Raji (cell line): ENCODE results near the gene TFCP2L1.

Experiments
- POLR2A ChIP-seq: IDR thresholded peaks from 2 replicates; pipeline ENCODE4 v1.6.1; 2011; ENCODE audit warnings: low read depth, low read length, control low read depth; ENCODE audit not compliant: insufficient read depth

The TFCP2L1 gene

DNA sequence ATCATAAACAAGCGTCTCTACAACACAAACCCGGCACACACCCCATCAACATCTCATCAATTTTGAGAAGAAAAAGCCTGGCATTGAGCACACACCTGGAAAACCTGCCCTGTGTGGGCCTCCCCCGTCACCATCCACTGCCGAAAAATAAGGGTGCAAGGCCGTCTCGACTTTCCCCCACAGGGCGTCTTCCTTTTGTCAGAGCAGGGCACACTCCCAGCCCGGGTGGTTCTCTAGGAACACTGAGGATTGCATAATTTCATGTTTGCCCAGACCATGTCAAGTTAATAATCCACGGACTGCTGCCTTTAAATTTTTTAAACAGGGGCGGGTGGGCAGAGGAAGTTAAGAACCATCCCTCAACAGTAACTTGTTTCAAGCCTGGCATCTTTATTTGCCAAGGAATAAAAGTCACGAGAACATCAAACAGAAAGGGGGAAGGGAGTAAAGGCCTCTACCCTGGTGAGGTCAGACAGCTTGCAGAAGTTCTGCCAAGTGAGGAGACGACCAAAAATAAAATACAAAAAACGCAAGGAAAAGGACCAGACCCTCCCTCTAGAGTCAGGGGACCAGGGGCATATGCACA is 2.1 kb downstream of the TFCP2L1 start:
- TF ChIP-seq POLR2A, result no peak

DNA sequence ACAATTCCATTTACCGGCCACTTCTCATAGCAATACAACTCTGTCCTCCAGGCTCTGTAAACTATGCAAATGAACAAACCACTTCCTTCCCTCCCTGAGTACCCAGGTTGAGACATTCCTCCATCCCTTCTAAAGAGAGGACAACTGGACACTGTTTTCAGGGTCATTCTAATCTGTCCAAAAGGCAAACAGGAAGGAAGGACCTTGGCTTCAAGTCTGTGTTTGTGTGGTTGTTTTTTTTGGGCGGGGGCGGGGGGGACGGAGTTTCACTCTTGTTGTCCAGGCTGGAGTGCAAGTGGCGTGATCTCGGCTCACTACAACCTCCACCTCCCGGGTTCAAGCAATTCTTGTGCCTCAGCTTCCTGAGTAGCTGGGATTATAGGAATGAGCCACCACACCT is 3.3 kb downstream of the TFCP2L1 start:
- no peak for TF ChIP-seq POLR2A

DNA sequence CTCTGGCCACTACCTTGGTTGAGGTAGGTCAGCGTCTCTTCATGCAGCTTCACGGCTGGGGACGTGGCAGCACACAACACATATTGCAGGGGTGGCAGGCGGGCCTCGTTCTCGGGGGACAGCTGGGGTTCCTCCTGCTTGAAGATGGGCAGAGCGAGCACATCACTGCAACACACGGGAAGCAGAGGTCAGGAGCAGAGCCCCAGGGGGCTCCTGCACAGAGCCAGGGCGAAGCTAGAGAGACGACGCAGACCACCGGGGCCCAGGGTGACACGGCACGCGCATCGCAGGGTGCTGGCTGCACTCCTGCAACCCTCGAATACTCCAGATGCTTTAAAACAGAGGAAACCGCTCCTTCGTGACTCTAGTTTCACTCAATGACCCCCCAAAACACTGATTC is 3.9 kb downstream of the TFCP2L1 start:
- no peak for TF ChIP-seq POLR2A

DNA sequence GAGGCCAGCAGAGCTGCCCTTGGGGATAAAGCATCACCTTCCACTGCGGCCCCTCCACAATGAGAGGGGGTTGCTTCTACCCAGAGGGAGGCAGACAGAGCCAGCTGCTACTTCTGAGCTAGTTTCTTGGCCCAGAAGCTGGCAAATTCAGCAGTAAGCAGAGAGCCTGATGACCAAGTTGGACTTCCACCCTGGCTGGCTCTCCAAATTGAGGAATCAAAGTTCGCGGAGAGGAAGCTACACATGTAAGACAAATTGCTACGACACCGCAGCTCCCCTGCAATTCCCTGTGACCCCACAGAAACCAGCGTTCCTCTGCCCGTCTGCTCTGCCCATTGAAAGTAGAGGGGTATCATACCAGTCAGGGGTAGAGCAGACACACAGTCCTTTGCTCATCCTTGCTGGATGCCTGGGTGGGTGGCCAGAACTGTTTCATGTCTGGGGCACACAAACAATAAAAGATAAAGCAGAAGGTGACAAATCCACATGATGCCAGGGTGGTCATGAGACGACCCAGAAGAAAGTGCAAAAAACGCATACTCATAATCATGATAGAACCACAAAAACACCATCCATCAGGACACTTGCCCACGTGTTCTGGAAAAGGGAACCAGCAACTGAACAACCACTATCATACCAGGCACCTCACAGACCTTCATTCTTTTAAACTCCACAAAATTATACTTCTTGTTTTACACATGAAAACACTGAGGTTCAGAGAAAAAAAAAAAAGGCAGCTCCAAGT is 5.4 kb downstream of the TFCP2L1 start:
- TF ChIP-seq POLR2A, result no peak

DNA sequence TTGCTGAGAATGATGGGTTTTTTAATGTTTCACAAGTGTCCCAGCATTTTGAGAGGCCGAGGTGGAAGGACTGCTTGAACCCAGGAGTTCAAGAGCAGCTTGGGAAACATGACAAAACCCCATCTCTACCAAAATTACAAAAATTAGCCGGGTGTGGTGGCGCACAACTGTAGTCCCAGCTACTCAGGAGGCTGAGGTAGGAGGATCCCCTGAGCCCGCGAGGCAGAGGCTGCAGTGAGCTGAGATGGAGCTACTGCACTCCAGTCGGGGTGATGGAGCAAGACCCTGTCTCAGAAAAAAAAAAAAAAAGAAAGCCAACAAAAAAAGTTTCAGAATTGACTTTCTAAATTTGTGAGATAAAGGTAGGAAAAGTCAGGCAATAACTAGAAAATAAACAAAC is 8.7 kb downstream of the TFCP2L1 start:
- no peak for TF ChIP-seq POLR2A

DNA sequence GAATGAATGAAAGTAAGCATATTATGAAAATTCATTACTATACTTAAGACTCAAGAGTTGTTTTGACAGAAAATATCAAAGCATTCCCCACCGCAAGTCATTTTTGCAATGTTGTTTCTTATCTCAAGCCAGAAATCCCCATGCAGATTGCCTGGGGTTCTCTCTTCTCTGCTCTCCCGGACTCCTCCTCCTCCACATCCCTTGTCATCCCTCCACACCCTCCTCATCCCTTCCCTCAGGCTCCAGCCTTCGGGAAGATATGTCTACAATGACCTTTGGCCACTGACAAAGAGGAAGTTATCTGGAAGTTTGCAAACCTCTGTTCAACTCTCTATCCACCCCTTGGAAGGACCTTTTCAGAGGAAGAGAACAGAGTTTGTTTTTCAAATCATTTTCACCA is 11.9 kb downstream of the TFCP2L1 start:
- TF ChIP-seq POLR2A, result no peak

DNA sequence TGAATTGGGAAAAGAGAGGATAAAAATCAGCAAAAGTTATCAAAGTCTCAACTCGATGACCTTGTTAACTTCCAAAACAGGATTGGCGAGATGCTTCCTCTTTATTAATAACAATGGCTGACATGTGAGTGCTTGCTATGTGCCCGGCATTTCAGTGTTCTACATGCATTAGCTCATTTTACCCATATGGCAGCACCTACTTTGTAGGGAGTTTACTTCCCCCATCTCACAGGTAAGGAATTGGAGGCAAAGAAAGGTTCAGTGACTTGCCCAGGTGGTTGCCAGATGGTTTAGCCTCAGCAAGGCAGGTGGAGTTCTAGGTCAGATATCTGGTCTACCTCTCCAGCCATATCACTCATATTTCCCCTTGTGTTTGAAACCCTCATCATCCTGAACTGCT is 12.4 kb downstream of the TFCP2L1 start:
- TF ChIP-seq POLR2A, result no peak

DNA sequence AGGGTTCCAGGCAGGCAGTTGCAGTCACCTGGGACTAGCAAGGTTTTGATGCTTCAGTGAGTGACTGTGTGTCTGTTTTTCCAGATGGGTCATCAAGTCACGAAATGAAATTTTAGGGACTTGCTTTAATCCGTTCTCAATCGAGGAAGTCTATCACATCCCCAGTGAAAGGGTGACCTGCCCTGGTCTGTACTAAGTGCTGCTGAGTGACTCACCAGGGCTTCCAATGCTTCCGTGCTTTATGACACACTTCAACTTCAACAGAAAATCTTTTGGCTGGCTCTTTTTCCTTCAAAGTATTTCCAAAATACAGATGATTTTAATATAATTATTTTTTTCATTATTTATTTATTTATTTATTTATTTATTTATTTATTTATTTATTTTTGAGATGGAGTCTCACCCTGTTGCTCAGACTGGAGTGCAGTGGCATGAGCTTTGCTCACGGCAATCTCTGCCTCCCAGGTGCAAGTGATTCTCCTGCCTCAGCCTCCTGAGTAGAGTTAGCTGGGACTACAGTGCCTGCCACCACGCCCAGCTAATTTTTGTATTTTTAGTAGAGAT is 18.4 kb downstream of the TFCP2L1 start:
- TF ChIP-seq POLR2A, result no peak

DNA sequence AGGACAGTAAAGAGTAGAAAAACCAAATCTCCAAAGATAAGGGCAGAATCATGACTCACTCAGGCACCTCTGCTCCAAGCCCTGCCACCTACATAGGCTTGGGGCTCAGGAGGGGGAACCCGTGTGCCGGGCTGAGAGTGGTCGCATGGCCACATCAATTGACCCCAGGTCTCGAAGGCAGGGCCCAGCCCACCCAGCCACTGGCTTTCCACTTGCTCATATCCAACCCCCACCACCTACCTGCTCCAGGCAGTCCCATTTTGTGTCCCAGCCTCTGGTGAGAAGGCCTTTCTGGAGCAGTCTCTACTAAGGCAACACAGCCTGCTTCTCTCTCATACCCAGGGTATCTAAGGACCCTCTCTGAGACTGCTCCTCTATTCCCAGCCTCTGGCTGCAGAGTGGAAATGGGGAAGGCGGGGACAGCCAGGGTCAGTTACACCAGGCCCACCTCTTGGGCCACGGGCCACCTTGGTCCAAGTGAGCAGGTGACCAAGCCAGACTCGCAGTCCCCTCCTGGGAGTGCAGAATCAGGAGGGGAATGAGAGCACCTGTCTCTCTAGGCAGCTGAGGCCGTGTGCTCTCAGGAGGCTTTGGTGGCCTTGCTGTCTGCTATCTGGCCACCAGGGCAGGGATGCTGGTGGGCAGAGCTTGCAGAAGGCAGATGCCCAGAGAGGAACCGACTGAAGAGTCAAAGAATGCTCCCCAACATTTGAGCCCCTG is 20.8 kb downstream of the TFCP2L1 start:
- no peak for TF ChIP-seq POLR2A

DNA sequence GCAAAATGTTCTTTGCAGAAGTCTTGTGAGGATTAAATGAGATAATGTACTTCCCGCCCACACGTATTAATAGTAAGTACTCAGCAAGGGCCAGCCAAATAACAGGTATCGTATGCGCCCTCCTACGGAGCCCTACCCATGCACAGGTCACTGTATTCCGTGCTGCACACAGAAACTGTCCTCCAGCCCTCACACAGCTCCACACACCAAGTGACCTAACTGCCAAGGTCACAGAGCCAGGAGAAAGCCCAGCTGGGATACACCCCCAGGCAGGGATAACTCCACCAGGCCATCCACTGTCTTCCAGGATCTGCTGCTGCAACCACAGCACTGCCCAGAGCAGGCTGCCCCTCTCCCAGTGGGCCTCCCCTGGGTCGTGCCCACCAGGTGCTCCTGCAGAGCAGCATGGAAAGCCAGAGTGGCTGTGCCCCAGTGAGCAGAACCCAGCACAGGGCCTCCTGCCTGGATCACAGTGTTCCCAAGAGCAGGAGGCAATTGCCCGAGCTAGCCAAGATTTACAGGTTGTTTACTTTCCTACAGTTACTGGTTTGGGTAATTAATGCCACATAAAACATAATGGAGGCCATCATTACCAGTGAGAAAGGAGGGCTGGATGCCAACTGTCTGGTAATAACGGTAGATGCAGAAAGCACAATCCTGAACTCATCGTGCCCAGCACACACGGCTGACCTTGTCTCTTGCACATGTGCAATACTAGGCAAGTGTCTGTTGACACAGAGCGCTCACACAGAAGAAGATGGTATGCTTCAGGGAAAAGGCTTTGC is 24.4 kb downstream of the TFCP2L1 start:
- TF ChIP-seq POLR2A, result no peak

DNA sequence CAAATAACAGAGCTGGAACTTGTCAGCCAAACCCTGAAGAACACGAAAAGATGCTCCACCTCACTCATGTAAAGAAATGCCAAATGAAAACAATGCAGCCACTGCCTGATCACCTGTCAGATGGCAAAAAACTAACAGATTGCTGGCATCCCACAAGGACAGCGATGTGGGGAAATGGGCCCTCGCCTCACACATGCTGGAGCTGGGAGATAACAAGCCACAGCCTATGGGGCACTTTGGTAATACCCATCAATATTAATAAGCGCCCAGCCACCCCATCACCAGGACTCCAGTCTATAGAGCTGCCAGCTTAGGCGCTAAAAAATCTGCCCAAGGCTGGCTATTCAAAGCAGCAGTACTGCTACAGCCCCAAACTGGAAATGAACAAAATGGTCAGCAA is 27.0 kb downstream of the TFCP2L1 start:
- TF ChIP-seq POLR2A, result no peak

DNA sequence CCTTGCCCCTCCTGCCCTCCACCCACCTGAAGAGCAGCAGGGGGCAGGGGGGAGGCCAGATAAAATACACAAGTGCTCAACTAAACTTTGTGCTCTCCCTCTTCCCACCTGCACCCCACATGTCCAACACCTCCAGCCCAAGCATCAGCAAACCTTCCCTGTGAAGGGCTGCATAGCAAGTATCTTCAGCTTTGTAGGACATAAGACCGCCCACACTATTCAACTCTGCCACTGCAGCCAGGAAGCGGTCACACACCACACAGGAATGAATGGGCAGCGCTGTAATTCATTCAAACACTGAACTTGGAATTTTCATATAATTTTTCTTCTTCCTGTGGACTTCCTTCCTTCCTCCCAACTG is 27.5 kb downstream of the TFCP2L1 start:
- no peak for TF ChIP-seq POLR2A

DNA sequence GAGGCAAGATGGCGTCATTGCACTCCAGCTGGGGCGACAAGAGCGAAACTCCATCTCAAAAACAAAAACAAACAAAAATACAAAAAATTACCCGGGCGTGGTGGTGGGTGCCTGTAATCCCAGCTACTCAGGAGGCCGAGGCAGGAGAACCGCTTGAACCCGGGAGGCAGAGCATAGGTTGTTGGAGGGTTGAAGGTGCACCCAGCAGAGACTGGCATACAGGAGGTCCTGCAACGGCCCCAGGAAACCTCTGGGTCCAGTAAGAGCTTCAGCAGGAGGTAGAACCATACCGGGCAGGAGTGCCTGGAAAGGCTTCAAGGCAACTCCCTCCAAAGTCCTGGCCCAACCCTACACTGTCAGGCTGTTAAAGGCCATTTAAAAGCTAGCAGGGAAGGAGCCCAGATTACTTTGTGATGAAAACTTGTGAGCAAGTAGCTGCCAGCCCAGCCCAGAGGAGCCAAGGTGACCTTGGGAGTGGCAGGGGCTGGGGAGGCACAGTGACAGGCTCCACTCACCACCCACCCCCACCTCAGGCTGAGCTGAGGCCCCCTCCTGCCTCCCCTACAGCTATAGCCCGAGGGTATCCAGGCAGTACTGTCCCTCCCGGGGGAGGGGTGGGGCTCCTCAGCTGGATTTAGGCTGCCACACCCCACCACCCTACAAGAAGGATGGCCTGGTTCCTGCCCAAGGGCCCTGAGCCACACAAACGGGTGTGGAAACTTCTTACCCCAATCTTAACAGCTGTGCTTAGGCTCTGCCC is 28.1 kb downstream of the TFCP2L1 start:
- no peak for TF ChIP-seq POLR2A

DNA sequence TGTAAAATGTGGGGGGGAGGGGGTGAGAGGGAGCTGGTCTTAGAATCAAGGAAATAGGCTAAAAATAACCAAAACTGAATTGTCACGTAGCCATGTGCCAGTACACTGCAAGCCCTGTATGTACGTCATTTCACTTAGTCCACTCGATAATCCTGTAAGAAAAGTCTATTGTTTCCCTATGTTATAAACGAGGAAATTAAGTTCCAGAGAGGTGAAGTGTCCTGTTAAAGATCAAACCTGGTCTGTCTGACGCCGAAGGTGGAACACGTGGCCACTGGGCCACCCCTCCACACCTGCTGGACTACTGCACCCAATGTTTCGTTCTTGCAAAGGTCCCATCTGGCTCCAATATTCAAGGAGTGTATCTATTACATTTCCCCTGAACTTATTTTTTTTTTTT is 29.6 kb downstream of the TFCP2L1 start:
- TF ChIP-seq POLR2A, result no peak

DNA sequence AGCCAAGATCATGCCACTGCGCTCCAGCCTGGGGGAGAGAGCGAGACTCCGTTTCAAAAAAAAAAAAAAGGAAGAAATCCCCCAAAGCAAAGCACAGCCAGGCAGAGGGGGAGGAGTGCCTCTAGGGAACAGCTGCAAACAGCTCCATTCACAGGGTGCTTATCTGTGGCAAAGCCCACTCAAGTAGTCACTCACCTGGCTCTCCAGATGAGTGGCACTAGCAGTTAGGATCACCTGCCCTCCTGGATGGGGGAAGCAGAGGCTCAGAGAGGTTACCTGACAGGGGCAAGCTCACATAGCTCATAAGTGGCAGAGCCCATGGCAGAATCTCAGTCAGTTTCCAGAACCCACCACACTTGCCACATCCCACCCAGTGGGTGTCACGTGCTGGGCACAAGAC is 30.3 kb downstream of the TFCP2L1 start:
- no peak for TF ChIP-seq POLR2A
